GM18499 (cell line): ENCODE data around the gene PEX13.
A peak's percentile ranks its signal among the peaks of the same experiment; 100 is the strongest.

Experiments used
- ATAC-seq: cut with Tn5 transposase; IDR thresholded peaks from one replicate; pipeline ENCODE4 v1.9.1; 2021; ENCODE audit warnings: moderate number of reproducible peaks; ENCODE audit not compliant: insufficient read depth, unreplicated experiment

PEX13 gene

DNA sequence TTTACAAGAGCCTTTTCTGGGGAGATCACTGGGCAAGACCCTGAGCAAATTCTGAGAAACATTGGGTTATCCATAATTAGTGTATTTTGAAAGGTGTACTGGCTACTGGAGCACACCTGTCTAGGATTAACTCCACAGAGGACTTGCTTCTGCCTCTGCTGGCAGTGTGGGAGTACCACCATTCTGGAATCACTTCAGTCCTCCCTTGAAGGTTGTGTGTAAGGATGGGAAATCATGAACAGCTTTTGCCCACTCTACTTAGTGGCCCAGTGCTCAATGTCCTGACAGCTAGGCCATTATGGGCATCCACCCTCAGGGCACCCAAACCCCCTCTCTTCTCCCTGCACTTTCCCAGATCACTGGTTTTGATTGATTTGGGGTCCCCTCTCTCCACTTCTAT is 40.0 kb downstream of the PEX13 start:
- no peak for ATAC-seq

DNA sequence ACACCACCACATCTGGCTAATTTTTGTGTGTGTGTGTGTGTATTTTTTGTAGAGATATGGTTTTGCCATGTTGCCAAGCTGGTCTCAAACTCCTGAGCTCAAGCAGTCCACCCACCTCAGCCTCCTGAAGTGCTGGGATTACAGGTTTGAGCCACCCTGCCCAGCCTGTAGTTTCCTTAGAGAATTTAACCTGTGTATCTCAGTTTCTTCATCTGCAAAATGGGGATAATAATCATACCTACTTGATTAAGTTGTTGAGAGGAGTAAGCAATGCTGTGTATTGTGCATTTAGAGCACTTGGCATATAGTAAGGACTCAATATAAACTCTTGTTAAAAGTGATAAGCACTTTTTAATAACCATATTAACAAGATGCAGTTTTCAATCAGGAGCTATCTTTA is 41.9 kb downstream of the PEX13 start:
- no peak for ATAC-seq

DNA sequence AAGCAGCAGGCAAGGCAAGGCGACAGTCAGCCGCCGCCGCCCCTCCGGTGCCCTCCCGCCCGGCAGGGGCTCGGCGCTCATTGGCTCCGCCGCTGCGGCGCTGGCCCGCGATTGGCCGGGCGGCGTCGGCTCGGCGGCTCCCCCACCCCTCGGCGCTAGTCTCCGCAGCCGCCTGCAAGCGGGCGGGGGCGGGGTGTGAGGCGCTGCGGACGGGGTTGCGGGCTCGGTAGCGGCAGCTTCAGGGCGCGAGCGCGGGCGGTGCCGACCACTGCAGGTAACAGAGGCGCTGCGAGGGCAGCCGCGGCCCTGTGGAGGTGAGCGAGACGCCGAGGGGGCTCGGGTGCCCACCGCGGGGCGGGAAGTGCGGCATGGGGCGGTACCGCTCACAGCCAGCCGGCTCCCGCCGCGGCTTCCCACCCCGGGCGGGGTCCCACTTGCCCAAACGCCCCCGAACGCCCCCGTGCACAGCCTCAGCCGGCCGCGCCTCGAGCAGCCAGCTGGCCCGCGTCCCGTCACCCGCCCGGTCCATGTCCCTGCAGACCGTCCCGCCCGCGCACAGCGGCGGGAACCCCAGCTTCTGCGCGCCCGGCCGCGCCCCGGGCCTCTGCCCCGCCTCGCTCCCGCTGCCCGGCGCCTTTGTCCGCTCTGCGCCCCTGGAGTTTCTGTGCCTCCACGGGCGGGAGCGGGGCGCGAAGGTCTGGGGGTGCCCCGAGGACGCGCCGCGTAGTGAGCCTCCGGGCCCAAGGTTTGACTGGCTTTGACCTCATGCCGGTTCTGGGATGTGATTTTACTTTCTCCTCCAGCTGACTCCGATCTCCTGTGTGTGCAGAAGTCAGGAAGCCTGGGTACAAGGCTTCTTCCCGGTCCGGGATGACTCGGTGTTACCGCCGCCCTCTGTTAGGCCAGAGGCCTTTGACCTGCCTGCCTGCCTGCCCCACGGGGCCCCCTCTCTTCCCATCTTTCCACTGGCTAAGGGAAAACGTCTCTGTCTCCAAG is 48.5 kb downstream of the PEX13 start, which contains the start of gene SANBR:
Gene SANBR, plus strand, starts transcription at position 158 of the 996 bp plus-strand sequence. CDS start 4,480 bp downstream, outside the sequence.
- ATAC-seq = peak; percentile 78

DNA sequence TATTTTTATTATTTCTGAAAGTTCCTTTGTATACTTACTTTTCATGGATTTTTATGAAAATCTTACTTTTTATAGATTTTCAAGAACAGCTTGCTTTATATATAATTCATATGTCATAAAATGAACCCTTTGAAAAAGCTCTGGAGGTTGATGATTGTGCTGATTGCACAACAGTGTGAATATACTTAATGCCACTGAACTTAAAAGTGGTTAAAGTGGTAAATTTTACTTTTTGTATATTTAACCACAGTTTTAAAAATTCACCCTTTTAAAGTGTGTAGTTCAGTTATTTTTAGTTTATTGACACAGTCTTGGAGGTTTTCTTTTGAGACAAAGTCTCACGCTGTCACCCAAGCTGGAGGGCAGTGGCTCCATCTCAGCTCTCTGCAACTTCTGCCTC is 56.6 kb downstream of the PEX13 start:
- ATAC-seq = no peak

DNA sequence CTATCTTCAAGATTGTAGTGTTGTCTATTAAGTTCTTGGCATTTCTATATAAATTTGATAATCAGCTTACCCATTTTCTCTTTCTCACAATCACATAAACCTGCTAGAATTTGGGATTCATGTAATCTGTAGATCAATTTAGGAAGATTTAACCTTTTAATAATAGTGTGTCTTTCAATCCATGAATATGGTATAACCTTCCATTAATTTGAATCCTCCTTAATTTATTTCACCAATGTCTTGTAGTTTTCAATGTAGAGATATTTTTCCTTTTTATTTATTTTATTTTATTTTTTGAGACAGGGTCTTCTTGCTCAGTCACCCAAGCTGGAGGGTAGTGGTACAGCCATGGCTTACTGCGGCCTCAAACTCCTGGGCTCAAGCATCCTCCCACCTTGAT is 68.4 kb downstream of the PEX13 start:
- ATAC-seq = no peak

DNA sequence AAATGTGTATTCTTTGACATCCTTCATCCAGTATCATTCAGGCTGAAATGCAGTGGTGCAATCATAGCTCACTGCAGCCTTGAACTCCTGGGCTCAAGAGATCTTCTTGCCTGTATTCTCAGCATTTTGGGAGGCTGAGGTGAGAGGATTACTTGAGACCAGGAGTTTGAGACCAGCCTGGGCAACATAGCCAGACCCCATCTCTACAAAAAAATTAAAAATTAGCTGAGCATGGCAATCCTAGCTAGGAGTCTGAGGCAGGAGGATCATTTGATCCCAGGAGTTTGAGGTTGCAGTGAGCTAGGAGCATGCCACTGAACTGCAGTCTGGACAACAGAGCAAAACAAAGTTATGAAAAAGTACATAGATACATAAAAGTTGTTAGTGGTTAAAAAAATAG is 72.3 kb downstream of the PEX13 start:
- ATAC-seq = no peak

DNA sequence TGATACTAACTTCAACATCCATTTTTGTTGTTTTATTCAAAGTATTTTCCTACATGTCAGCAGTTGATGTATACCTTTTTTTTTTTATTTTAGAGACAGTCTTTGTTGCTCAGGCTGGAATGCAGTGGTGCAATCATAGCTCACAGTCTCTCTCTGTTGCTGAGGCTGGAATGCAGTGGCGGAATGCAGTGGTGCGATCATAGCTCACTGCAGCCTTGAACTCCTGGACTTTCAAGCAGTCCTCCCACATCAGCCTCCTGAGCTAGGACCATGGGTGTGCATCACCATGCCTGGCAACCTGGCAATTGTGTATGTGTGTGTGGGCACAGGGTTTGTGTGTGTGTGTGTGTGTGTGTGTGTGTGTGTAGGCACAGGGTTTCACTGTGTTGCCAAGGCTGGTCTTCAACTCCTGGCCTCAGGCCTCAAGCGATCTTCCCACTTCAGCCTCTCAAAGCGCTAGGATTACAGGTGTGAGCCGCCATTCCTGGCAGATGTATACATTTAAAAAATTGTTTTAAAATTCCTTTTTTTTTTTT is 72.9 kb downstream of the PEX13 start:
- no peak for ATAC-seq

DNA sequence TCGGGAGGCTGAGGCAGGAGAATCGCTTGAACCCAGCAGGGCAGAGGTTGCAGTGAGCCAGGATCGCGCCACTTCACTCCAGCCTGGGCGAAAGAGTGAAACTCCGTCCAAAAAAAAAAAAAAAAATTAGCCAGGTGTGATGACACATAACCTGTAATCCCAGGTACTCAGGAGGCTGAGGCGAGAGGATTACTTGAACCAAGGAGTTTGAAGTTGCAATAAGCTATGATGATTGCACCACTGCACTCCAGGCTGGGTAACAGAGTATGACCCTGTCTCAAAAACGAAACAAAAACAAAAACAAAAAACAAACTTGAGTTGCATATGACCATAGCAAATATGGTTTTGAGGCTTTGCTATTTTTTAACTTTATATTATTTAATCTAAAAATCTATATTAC is 74.0 kb downstream of the PEX13 start:
- no peak for ATAC-seq

DNA sequence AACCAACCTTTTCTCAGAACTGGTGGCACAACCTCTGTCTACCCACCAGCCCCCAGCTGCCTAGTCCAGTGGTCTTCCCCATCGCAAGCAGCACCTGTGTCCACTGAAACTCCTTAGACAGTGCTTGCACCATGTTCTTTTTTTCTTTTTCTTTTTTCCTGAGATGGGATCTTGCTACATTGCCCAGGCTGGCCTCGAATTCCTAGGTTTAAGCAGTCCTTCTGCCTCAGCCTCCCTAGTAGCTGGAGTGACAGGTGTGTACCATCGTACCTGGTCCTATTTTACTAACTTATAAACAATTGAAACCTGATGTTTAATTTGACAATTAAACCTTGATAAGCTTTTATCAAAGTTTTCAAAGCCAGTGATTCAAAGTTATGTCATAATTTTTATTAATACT is 78.9 kb downstream of the PEX13 start:
- no peak for ATAC-seq

DNA sequence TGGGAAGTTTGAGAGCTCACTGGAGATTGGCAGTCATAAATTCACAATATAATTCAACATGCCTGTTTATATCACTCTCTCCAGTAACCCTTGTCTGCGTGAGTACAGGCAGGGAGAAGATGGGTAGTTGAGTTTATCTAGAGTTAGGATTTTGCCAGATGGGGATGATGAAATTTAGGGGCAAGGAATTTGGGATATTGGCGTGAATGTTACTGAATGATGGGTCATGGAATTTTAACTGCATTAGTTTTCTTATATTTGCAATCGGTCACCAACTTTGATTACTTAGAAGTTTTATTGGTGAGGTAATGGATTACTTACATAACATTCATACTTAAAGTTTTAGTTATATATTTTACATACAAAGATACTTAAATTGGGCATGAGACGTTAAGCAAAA is 83.3 kb downstream of the PEX13 start:
- ATAC-seq = no peak
